Measurements from ENCODE around the gene HCN4.

HCN4 gene

GRCh38 chr15:73378089-73378488 is 9.3 kb upstream of the HCN4 start:
- no peak for DNase-seq (ENCODE audit: low spot score)

DNA sequence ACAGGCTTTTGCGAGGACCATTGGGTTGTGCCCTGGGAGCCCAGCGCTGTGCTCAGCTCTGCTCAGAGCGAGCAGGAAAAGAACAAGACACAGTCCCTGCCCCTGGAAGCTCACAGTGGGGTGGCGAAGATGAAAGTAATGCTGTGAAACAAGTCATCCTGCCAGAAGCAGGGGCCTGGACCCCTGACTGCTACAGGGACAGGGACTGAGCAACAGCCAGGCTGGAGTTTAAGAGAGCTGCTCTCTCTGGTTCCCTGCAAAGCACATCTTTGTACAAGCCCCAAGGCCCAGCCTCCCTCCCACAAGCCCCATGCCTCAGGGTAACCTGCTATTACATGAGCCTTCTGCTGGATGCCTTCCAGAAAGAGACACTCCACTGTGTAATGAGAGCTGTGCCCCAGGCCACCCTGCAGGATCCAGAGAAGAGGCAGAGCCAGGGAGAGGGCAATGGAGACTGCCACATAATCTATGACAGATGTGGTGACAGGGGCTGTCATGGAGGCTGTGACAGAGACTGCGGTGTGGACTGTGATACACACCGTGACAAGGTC is 7.1 kb upstream of the HCN4 start:
- DNase-seq (ENCODE audit: low spot score): no peak

- no peak for DNase-seq (ENCODE audit: low spot score)
These were observed 6.3 kb upstream of the HCN4 start for GRCh38 chr15:73375012-73375411.

GRCh38 chr15:73374604-73375003 is 5.8 kb upstream of the HCN4 start:
- DNase-seq (ENCODE audit: low spot score): no peak

- DNase-seq (ENCODE audit: low spot score): no peak
These were observed 4.5 kb upstream of the HCN4 start for GRCh38 chr15:73373221-73373620.

GRCh38 chr15:73371812-73372211 is 3.1 kb upstream of the HCN4 start:
- no peak for DNase-seq (ENCODE audit: low spot score)

DNA sequence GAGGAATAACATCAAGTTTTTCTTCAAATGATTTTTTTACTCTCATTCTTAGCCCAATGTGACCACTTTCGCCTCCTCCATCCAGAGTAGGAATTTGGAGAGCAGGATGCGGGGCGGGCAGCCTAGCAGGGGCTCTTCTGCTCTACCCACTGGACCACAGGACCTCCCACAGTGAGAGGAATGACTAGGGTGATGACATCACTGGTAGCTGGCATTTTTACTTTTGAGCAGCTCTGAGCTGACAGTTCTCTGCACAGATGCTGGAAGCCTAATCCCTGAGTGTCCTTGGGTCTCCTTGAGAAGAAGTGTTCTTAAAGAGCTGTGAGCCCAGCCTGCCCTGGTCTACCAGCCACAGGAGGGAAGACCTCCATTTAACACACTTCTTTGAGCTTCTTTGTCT is 1.4 kb upstream of the HCN4 start:
- no peak for DNase-seq (ENCODE audit: low spot score)

- DNase-seq (ENCODE audit: low spot score): no peak
These were observed 466 bp upstream of the HCN4 start for GRCh38 chr15:73369154-73369694.

- peak; percentile 39 for DNase-seq (ENCODE audit: low spot score)
These were observed 996 bp downstream of the HCN4 start for GRCh38 chr15:73367624-73368300.

DNA sequence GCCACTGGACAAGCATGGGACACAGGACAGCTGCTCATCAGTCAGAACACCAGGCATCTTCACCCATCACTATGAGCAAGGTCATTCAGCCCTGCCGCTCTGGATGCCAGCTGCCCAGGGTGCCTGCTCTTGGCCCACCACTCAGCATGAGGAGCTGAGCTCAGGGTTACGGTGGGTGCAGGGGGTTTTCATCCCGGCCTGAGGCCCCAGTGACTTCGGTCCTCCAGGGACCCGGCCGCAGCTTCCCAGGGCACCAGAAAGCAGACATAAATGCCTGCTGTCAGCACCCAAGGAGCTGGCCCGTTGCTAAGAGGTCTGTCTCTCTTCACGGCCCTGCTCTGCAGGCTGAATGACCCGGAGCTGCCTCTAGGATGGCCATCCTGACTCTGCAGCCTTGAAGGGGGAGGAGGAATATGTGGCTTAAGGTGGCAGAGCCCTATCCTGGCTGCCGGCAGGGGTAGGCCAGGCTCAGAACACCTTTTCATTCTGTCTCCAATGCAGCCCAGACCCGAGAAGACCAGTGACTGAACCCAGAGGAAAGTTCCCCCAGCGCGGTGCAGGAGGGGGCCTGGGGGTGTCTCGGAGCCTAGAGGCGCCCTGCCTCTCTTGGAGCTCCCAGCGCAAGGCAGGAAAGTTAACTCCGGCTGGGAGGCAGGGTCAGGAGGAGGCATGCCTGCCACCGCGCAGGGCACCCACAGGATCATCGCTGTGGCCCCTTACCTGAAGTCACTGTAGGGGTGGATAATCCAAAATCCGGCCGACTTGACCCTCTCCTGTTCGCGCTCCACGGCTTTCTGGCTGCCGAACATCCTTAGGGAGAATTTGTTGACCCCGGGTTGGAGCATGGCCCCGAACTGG is 1.8 kb downstream of the HCN4 start:
- DNase-seq (ENCODE audit: low spot score): no peak

- DNase-seq (ENCODE audit: low spot score): no peak
These were observed 4.7 kb downstream of the HCN4 start for GRCh38 chr15:73364070-73364469.

- DNase-seq (ENCODE audit: low spot score): no peak
These were observed 5.9 kb downstream of the HCN4 start for GRCh38 chr15:73362900-73363299.

GRCh38 chr15:73361337-73361736 is 7.4 kb downstream of the HCN4 start:
- DNase-seq (ENCODE audit: low spot score): no peak

GRCh38 chr15:73359651-73360050 is 9.1 kb downstream of the HCN4 start:
- no peak for DNase-seq (ENCODE audit: low spot score)

DNA sequence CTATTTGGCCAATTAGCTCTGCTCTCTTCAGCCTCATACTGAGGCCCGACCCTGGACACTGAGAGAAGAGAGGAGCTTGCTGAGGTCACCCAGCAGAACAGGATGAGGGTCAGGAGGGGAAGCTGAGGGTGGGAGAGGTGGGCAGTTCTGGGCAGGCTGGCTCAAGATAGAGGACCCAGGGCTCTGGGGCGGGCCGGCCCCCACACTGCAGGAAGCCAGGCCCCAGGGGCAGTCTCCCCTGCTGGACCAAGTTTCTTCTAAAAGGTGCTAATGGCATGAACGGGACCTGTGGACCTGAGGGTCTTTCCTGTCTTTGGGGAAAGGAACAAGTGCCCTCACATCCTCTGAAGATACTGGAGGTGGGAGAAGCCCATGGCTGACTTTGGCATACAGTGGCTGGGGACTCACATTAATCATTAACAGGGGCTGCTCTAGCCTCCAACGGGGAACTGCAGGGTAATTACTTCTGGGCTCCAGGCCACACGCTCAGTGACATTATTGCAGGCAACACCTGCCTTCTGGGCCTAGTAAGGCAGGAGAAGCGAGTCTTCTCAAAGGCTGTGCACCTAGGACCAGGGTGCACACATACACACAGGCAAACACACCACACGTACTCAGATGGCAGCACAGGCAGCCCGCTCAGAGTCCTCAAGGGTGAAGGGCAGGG is 10.6 kb downstream of the HCN4 start:
- DNase-seq (ENCODE audit: low spot score): no peak

GRCh38 chr15:73355612-73356265 is 13.0 kb downstream of the HCN4 start:
- no peak for DNase-seq (ENCODE audit: low spot score)

DNA sequence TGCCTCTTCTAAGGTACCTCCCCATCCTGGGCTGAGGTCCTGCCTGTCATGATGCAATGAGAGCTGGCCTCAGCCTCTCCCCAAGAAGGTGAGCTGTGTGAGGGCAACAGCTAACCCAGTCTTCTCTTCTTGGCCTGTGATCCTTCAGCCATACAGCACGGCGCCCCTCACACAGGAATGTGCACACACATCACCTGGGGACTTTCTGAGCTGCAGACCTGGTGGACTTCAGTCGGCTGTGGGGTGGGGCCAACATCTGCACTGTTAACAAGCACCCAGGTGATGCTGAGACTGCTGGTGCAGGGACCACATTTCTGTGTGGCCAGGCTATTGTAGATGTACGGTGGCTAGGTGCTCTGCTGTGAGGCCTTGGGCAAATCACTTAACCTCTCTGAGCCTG is 14.5 kb downstream of the HCN4 start:
- no peak for DNase-seq (ENCODE audit: low spot score)

DNA sequence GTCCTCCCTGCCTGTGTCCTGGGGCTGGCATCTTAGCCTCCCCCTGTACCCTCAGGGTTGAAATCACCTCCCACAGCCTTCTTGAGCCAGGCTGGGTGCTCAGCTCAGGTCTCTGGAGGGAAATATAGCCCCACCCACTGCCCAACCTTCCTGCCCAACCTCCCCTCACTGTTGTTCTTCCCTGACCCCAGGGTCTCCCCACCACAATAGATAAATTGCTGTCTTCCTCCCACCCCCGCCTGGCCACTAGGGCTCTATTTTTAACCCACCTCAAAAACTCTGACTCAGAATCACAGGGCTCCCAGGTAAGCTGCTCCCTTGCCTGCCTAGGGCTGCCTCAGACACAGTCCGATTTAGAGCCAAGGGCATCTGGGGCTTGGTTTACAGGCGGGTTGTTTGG is 15.0 kb downstream of the HCN4 start:
- no peak for DNase-seq (ENCODE audit: low spot score)

GRCh38 chr15:73352082-73352481 is 16.7 kb downstream of the HCN4 start:
- no peak for DNase-seq (ENCODE audit: low spot score)

GRCh38 chr15:73349191-73349590 is 19.6 kb downstream of the HCN4 start:
- DNase-seq (ENCODE audit: low spot score): no peak

GRCh38 chr15:73346735-73347312 is 21.9 kb downstream of the HCN4 start:
- no peak for DNase-seq (ENCODE audit: low spot score)

DNA sequence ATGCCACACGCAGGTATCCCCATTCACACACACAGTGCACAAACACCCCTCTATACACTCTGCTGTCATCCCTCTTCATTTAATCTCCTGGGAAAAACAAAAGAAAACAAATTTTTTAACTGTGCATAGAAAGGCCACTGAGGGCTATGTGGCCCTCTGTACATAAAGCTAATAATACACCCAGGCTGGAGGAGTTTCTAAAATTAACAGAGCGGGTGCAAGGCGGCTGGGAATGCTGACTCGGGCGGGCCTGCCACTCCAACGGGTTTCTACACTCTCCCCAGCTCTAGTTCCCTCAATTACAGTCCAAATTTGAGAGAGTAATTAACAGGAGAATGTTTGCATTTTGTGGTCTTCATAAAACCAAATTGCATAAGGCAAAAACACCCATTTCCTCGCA is 23.1 kb downstream of the HCN4 start:
- DNase-seq (ENCODE audit: low spot score): no peak

Measured in AG08396 (cell line).